HG03521 (cell line): ENCODE results near the gene SELENOI.

Source experiments
- ATAC-seq: cut with Tn5 transposase; IDR thresholded peaks from one replicate; pipeline ENCODE4 v1.9.1; 2021; ENCODE audit warnings: mild to moderate bottlenecking, moderate library complexity; ENCODE audit not compliant: unreplicated experiment

SELENOI gene

GRCh38 chr2:26444236-26444635 lies 98.3 kb downstream of the SELENOI start:
- no peak for ATAC-seq
